A673 (cell line): ENCODE data around the gene TTC34. TPM values are rescaled to one million over a fixed set of nuclear protein-coding genes. Genes with fewer than 3 reads are reported as not detected.

ENCODE experiments used
- BruUV-seq: library from RNA; stranded (reverse); fragments of 400-500 nt; replicated peaks from 2 replicates; lab custom pipeline; 2021; lab: Mats Ljungman, UMichigan
- CTCF ChIA-PET: fragments of 300-600 bp; sonication (Branson Sonifier 250); formaldehyde crosslinking; loops from one replicate; lab custom pipeline; 2022; ENCODE audit warnings: antibody characterized with exemption; lab: Charles Lee
- POLR2A ChIA-PET: fragments of 300-600 bp; sonication (Branson Sonifier 250); formaldehyde crosslinking; loops from one replicate; lab custom pipeline; 2022; ENCODE audit warnings: antibody characterized with exemption; ENCODE audit not compliant: low non-redundant PET; lab: Charles Lee
- DNase-seq: peaks from one replicate; pipeline ENCODE4 v3.0.0-alpha.2; 2015; ENCODE audit warnings: low spot score
- H3K27ac ChIP-seq: fragments of 200-600 bp; sonication (generic); 2 replicates; pipeline ENCODE4 v1.5.1; 2016; ENCODE audit warnings: mixed run types, low read depth, mild to moderate bottlenecking, mixed read lengths, antibody characterized with exemption, low read length; ENCODE audit not compliant: poor library complexity, severe bottlenecking
- H3K27me3 ChIP-seq: fragments of 200-600 bp; sonication (generic); replicated peaks from 2 replicates; pipeline ENCODE4 v1.6.1; 2017; ENCODE audit warnings: mixed run types, low read depth, mild to moderate bottlenecking, mixed read lengths, antibody characterized with exemption, low read length; ENCODE audit not compliant: insufficient read depth, poor library complexity
- H3K36me3 ChIP-seq: fragments of 200-600 bp; sonication (generic); 2 replicates; pipeline ENCODE4 v1.6.1; 2016; ENCODE audit warnings: mixed run types, mild to moderate bottlenecking, mixed read lengths, antibody characterized with exemption, low read length; ENCODE audit not compliant: insufficient read depth, poor library complexity, severe bottlenecking
- H3K4me1 ChIP-seq: fragments of 200-600 bp; sonication (generic); 2 replicates; pipeline ENCODE4 v1.6.1; 2017; ENCODE audit warnings: mixed run types, mild to moderate bottlenecking, mixed read lengths, antibody characterized with exemption, low read length; ENCODE audit not compliant: insufficient read depth, poor library complexity, severe bottlenecking
- H3K4me3 ChIP-seq: fragments of 200-600 bp; sonication (generic); 2 replicates; pipeline ENCODE4 v1.5.1; 2016; ENCODE audit warnings: low read depth, mixed run types, mild to moderate bottlenecking, mixed read lengths, low read length; ENCODE audit not compliant: poor library complexity, severe bottlenecking
- H3K9me3 ChIP-seq: fragments of 200-600 bp; sonication (generic); 2 replicates; pipeline ENCODE4 v1.6.1; 2016; ENCODE audit warnings: mixed run types, low read depth, mild to moderate bottlenecking, mixed read lengths, antibody characterized with exemption, low read length; ENCODE audit not compliant: poor library complexity, severe bottlenecking
- EZH2 ChIP-seq: fragments of 200-600 bp; sonication (generic); IDR thresholded peaks from 2 replicates; pipeline ENCODE4 v1.6.1; 2017; ENCODE audit warnings: borderline replicate concordance, low read depth, mild to moderate bottlenecking, mixed read lengths, antibody characterized with exemption, low read length; ENCODE audit not compliant: poor library complexity, severe bottlenecking
- intact Hi-C: fragments of 100-400 bp; cut with micrococcal nuclease; formaldehyde crosslinking; loops from one replicate; pipeline ENCODE4 v1.10.0; 2022; ENCODE audit not compliant: unreplicated experiment
- total RNA-seq: library from RNA; stranded (reverse); gene quantifications from 2 replicates; pipeline ENCODE4 v1.2.3, GENCODE V29; 2021
- TF ChIP-seq, protein P1 (sequence below): fragments of 300-800, 200-600 bp; sonication (generic); conservative IDR thresholded peaks from 2 replicates; pipeline ENCODE4 v1.5.1; 2017; ENCODE audit warnings: low read depth, mild to moderate bottlenecking, antibody characterized with exemption, low read length, moderate library complexity, mixed read lengths

TTC34 gene
- total RNA-seq, 1 experiment from 2014 or later = 0.84 TPM

DNA sequence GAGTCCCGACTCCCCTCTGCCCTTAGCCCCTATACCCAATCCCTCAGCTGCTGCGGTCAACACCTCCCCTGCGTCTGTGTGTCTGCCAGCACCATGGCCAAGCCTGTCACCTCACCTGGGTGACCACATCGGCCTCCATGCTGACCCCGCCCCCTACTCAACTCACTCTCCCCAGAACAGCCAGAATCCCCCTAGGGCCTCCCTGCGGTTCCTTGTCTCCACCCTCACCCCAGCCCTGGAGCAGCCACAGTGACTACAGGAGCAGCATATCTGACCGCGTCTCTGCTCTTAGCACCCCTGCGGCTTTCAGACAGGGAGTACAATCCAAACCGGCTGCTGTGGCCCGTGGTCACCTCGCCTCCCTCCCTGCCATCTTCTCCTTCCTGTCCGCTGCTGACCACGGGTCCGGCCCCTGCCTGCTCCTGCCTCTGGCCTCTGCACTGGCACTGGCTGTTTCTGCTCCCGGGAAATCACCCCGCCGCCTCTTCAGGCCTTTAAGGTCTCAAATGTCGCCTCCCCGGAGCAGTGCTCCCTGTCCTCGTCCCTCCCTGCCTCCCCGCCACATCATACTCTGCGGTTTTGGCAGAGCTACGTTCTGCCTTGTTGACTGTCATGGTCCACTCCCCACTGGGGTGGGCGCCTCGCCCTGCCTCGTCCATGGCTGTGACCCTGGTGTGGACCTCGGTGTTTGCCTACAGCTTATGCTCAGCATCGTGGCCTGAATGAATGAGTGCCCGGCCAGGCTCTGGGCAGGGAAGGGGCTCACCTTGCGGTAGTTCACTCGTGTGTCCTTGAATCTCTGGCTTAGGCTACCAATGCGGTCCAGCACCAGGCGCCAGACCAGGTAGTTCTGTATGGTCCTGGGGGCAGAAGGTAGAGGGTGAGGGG lies 203.8 kb downstream of the TTC34 start:
- intact Hi-C loops = no loop called here
- TF ChIP-seq, protein P1, sequence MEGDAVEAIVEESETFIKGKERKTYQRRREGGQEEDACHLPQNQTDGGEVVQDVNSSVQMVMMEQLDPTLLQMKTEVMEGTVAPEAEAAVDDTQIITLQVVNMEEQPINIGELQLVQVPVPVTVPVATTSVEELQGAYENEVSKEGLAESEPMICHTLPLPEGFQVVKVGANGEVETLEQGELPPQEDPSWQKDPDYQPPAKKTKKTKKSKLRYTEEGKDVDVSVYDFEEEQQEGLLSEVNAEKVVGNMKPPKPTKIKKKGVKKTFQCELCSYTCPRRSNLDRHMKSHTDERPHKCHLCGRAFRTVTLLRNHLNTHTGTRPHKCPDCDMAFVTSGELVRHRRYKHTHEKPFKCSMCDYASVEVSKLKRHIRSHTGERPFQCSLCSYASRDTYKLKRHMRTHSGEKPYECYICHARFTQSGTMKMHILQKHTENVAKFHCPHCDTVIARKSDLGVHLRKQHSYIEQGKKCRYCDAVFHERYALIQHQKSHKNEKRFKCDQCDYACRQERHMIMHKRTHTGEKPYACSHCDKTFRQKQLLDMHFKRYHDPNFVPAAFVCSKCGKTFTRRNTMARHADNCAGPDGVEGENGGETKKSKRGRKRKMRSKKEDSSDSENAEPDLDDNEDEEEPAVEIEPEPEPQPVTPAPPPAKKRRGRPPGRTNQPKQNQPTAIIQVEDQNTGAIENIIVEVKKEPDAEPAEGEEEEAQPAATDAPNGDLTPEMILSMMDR = no peak
- TF ChIP-seq EZH2 = no peak
- POLR2A ChIA-PET = no interaction called here
- Histone ChIP-seq H3K9me3 (no peaks in the 10 kb centered on the region), H3K36me3 (no peaks in the 10 kb centered on the region), H3K4me1 (peaks cover 8% of the 10 kb centered on the region), H3K4me3 (no peak overlapping the region), H3K27ac (no peak overlapping the region), H3K27me3 (peaks cover 10% of the 10 kb centered on the region)
- CTCF ChIA-PET = no interaction called here
- BruUV-seq = no TSS peak
- DNase-seq = no peak

DNA sequence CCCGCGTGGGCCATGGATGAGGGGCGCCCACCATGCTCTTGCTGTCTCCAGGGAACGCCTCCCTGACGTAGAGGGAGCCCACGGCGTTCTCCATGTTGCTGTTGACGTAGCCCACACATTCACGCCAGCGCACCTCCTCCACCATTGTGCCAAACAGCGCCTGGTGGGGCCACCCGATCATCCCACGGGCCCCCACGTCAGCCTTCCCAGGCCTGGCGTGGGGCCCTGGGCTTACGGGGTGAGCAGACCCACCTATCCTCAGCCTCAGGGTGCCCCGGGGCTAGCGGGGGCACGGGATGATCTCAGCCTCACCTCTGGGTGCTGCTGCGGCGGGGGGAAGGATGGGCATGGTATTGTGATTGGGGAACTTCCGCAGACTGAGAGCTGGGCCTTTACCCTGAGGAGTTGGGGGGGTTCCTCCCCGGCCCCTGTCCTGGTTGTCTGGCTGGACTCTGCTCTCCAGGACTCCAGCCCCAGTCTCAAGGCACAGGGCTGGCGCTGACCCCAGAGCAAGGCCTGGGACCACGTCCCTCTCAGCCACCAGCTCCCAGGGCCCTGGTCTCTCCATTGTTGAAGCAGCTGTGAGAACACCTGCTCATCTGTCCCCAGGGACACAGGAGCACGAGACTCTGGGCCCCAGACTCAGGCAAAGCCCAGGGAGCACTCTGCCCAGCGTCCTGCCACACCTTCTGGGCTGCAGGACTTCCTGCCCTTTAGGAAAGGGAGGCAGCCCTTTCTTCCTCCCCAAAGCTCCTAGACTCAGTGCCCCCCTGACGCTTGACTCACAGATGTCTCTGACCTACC lies 204.8 kb downstream of the TTC34 start:
- Histone ChIP-seq H3K9me3 (no peaks in the 10 kb centered on the region), H3K4me1 (peaks cover 8% of the 10 kb centered on the region), H3K27ac (no peak overlapping the region), H3K27me3 (peaks cover 5% of the 10 kb centered on the region), H3K4me3 (no peak overlapping the region), H3K36me3 (no peaks in the 10 kb centered on the region)
- ChIA-PET CTCF (no interaction called here), POLR2A (no interaction called here)
- DNase-seq = no peak
- intact Hi-C loops = no loop called here
- no TSS peak for BruUV-seq
- TF ChIP-seq EZH2 = no peak
- TF ChIP-seq, protein P1 = no peak

DNA sequence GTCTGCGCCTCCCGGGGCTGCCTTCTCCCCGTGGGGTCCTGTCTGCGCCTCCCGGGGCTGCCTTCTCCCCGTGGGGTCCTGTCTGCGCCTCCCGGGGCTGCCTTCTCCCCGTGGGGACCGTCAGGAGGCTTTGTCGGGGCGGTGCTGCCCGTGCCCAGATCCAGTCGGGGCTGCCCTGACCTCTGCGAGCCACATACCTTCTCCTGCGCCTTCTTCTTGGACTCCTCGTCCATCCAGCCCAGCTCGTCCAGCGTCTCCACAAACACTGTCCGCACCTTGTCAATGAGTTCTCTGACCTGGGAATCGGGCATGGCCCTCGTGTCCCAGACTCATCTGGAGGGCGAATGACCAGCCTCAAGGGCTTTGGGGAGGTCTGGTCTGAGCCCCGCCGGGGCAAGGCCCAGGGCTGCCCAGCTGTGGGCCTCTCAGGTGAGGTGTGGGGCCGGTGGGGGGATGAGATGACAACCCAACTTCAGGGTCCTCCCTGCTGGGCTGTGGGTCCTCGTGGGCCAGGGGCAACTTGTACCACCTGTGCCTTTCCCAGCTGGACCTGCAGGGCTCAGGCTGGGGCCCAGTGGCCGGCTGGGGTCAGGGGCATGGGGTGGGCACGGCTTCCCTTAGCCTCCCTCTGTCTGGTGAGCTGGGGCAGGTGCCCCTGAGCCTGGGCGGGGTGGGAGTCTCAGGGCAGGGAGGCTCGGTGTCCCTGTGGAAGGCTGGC lies 205.5 kb downstream of the TTC34 start:
- no TSS peak for BruUV-seq
- no peak for DNase-seq
- H3K36me3 ChIP-seq = no peaks in the 10 kb centered on the region
- intact Hi-C loops = no loop called here
- no peaks in the 10 kb centered on the region for H3K9me3 ChIP-seq
- ChIA-PET POLR2A (no interaction called here), CTCF (no interaction called here)
- TF ChIP-seq EZH2 = no peak
- TF ChIP-seq, protein P1 = no peak
- peaks cover 8% of the 10 kb centered on the region for H3K4me1 ChIP-seq
- H3K4me3 ChIP-seq = no peak overlapping the region
- peaks cover 4% of the 10 kb centered on the region for H3K27me3 ChIP-seq
- no peak overlapping the region for H3K27ac ChIP-seq
